ENCODE data around the gene RELB.

Gene RELB

GRCh38 chr19:44974857-44975256 lies 26.4 kb upstream of the RELB start:
- no peak for TF ChIP-seq FOXP2 (optimal IDR thresholded peaks at IDR 0.05; ENCODE audit: borderline replicate concordance, extremely low read depth, extremely low read length, insufficient read depth)
- TF ChIP-seq TAF1 (IDR thresholded peaks at IDR 0.05; ENCODE audit: borderline replicate concordance, insufficient read depth, low read length): no peak
- no peak for TF ChIP-seq REST (IDR thresholded peaks at IDR 0.05; ENCODE audit: insufficient read depth in 1 of 2, low read depth in 2 of 2, low read length in 2 of 2)
- no peak for TF ChIP-seq SIN3A (IDR thresholded peaks at IDR 0.05; ENCODE audit: borderline replicate concordance, insufficient read depth, low read length)
- no peak for TF ChIP-seq POLR2AphosphoS5 (IDR thresholded peaks at IDR 0.05; ENCODE audit: low read depth, low read length)

DNA sequence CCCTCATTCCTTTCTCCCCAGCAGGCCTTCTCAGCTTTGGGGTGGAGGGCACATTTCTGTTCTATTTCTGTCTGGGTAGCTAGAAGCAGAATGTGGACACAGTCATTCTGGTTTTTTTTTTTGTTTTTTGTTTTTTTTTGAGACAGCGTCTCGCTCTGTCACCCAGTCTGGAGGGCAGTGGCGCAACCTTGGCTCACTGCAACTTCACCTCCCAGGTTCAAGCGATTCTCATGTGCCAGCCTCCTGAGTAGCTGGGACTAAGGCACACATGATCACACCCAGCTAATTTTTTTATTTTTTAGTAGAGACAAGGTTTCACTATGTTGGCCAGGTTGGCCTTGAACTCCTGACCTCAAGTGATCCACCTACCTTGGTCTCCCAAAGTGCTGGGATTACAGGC lies 25.8 kb upstream of the RELB start:
- TF ChIP-seq REST (IDR thresholded peaks at IDR 0.05; ENCODE audit: insufficient read depth in 1 of 2, low read depth in 2 of 2, low read length in 2 of 2): no peak
- no peak for TF ChIP-seq TAF1 (IDR thresholded peaks at IDR 0.05; ENCODE audit: borderline replicate concordance, insufficient read depth, low read length)
- no peak for TF ChIP-seq SIN3A (IDR thresholded peaks at IDR 0.05; ENCODE audit: borderline replicate concordance, insufficient read depth, low read length)
- TF ChIP-seq POLR2AphosphoS5 (IDR thresholded peaks at IDR 0.05; ENCODE audit: low read depth, low read length): no peak
- TF ChIP-seq FOXP2 (optimal IDR thresholded peaks at IDR 0.05; ENCODE audit: borderline replicate concordance, extremely low read depth, extremely low read length, insufficient read depth): no peak

DNA sequence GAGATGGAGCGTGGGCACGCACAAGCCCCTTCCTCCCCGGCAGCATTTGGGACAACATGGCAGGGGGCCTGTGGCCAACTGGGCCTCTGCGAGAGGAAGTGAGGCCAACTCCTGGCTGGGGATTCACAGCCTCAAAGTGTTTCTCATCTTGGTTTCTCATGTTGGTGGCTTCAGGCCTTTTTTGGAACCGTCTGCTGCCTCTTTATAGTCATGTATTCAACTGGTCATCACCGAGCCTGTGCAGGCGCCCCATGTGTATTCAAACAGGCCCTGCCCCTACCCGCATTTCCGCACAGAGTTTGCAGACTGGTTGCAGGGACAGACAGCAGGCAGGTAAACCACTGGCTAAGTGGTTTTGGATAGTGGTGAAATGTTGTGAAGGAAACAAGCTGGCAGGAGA lies 17.3 kb upstream of the RELB start:
- TF ChIP-seq FOXP2 (optimal IDR thresholded peaks at IDR 0.05; ENCODE audit: borderline replicate concordance, extremely low read depth, extremely low read length, insufficient read depth) (no peak), SIN3A (IDR thresholded peaks at IDR 0.05; ENCODE audit: borderline replicate concordance, insufficient read depth, low read length) (no peak), POLR2AphosphoS5 (IDR thresholded peaks at IDR 0.05; ENCODE audit: low read depth, low read length) (no peak), TAF1 (IDR thresholded peaks at IDR 0.05; ENCODE audit: borderline replicate concordance, insufficient read depth, low read length) (no peak), REST (IDR thresholded peaks at IDR 0.05; ENCODE audit: insufficient read depth in 1 of 2, low read depth in 2 of 2, low read length in 2 of 2) (no peak)

DNA sequence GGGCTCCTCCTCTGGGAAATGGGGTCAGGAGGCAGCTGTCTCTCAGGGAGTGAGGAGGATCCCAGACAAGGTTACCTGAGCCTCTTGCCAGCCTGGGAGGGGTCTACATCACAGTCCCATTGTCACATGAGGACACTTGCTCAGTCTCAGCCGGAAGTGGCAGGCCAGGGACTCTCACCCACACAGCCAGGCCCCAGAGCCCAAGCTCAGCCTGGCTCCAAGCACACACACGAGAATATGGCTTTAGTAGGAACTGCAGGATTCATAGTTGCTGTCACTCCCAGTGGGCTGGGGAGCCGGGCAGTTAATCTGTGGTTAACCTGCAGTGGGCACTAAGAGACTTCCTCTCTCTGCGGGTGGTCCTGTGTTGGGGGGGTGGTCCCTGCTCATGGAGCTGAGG lies 15.8 kb upstream of the RELB start:
- TF ChIP-seq SIN3A (IDR thresholded peaks at IDR 0.05; ENCODE audit: borderline replicate concordance, insufficient read depth, low read length) (no peak), POLR2AphosphoS5 (IDR thresholded peaks at IDR 0.05; ENCODE audit: low read depth, low read length) (no peak), FOXP2 (optimal IDR thresholded peaks at IDR 0.05; ENCODE audit: borderline replicate concordance, extremely low read depth, extremely low read length, insufficient read depth) (no peak), TAF1 (IDR thresholded peaks at IDR 0.05; ENCODE audit: borderline replicate concordance, insufficient read depth, low read length) (no peak), REST (IDR thresholded peaks at IDR 0.05; ENCODE audit: insufficient read depth in 1 of 2, low read depth in 2 of 2, low read length in 2 of 2) (no peak)

GRCh38 chr19:44986389-44986788 lies 14.9 kb upstream of the RELB start:
- TF ChIP-seq REST (IDR thresholded peaks at IDR 0.05; ENCODE audit: insufficient read depth in 1 of 2, low read depth in 2 of 2, low read length in 2 of 2): no peak
- TF ChIP-seq POLR2AphosphoS5 (IDR thresholded peaks at IDR 0.05; ENCODE audit: low read depth, low read length): no peak
- TF ChIP-seq SIN3A (IDR thresholded peaks at IDR 0.05; ENCODE audit: borderline replicate concordance, insufficient read depth, low read length): no peak
- no peak for TF ChIP-seq FOXP2 (optimal IDR thresholded peaks at IDR 0.05; ENCODE audit: borderline replicate concordance, extremely low read depth, extremely low read length, insufficient read depth)
- no peak for TF ChIP-seq TAF1 (IDR thresholded peaks at IDR 0.05; ENCODE audit: borderline replicate concordance, insufficient read depth, low read length)

Measured in PFSK-1 (cell line).